ENCODE measurements around the gene PRDX2. TPM values are rescaled to one million over a fixed set of nuclear protein-coding genes. Genes with fewer than 3 reads are reported as not detected.

Gene PRDX2
- total RNA-seq, 1 donor from 2014 or later: 304 TPM

GRCh38 chr19:12792051-12792852, 9.3 kb downstream of the PRDX2 start:
- DNase-seq: peak; percentile 73

- peak; percentile 98 for DNase-seq
These were observed 10.1 kb downstream of the PRDX2 start, which contains the start of gene JUNB for GRCh38 chr19:12791345-12792050. TSS of gene JUNB (plus strand) at chr19:12791486. CDS start at chr19:12791772, 286 bp downstream.

- no peak for DNase-seq
These were observed 10.8 kb downstream of the PRDX2 start for GRCh38 chr19:12790628-12791344.

- peak; percentile 98 for DNase-seq
These were observed 11.5 kb downstream of the PRDX2 start for GRCh38 chr19:12789904-12790619.

GRCh38 chr19:12789098-12789903, 12.3 kb downstream of the PRDX2 start:
- peak; percentile 61 for DNase-seq

GRCh38 chr19:12788682-12789097, 12.9 kb downstream of the PRDX2 start:
- peak; percentile 95 for DNase-seq

- peak; percentile 81 for DNase-seq
These were observed 13.4 kb downstream of the PRDX2 start for GRCh38 chr19:12788042-12788681.

GRCh38 chr19:12787458-12787857, 14.1 kb downstream of the PRDX2 start:
- no peak for DNase-seq

GRCh38 chr19:12786952-12787351, 14.6 kb downstream of the PRDX2 start:
- DNase-seq: no peak

- DNase-seq: no peak
These were observed 15.3 kb downstream of the PRDX2 start for GRCh38 chr19:12786141-12786870.

- no peak for DNase-seq
These were observed 16.1 kb downstream of the PRDX2 start for GRCh38 chr19:12785431-12786031.

GRCh38 chr19:12784871-12785430, 16.6 kb downstream of the PRDX2 start:
- peak; percentile 53 for DNase-seq

- DNase-seq: no peak
These were observed 17.2 kb downstream of the PRDX2 start for GRCh38 chr19:12784394-12784870.

- DNase-seq: no peak
These were observed 17.7 kb downstream of the PRDX2 start for GRCh38 chr19:12783849-12784393.

- DNase-seq: no peak
These were observed 18.2 kb downstream of the PRDX2 start for GRCh38 chr19:12783291-12783848.

- DNase-seq: peak; percentile 93
These were observed 18.9 kb downstream of the PRDX2 start for GRCh38 chr19:12782424-12783290.

GRCh38 chr19:12782174-12782423, 19.5 kb downstream of the PRDX2 start:
- no peak for DNase-seq

Measured in tongue (tissue), 2 donors.